ENCODE data around the gene WDR3.

- TF ChIP-seq EZH2 (IDR thresholded peaks at IDR 0.05; ENCODE audit: insufficient read depth, poor library complexity, severe bottlenecking) (no peak), EZH2phosphoT487 (IDR thresholded peaks at IDR 0.05; ENCODE audit: insufficient read depth, low read depth) (no peak)
Measured at GRCh38 chr1:117899801-117900200, 29.7 kb upstream of the WDR3 start.
